NCI-H82 treated with DMSO at 0.1 percent for 48 hours (cell line): ENCODE measurements around the gene CC2D2B.
"Not testable (repeated sequence)": the region's sequence is repeated elsewhere in the genome, so short reads cannot be mapped to it uniquely, and the experiment has no call there.

Experiments
- DNase-seq: peaks from one replicate; lab custom pipeline; 2025; ENCODE audit not compliant: unreplicated experiment; lab: John Stamatoyannopoulos, UW

The CC2D2B gene, protein sequence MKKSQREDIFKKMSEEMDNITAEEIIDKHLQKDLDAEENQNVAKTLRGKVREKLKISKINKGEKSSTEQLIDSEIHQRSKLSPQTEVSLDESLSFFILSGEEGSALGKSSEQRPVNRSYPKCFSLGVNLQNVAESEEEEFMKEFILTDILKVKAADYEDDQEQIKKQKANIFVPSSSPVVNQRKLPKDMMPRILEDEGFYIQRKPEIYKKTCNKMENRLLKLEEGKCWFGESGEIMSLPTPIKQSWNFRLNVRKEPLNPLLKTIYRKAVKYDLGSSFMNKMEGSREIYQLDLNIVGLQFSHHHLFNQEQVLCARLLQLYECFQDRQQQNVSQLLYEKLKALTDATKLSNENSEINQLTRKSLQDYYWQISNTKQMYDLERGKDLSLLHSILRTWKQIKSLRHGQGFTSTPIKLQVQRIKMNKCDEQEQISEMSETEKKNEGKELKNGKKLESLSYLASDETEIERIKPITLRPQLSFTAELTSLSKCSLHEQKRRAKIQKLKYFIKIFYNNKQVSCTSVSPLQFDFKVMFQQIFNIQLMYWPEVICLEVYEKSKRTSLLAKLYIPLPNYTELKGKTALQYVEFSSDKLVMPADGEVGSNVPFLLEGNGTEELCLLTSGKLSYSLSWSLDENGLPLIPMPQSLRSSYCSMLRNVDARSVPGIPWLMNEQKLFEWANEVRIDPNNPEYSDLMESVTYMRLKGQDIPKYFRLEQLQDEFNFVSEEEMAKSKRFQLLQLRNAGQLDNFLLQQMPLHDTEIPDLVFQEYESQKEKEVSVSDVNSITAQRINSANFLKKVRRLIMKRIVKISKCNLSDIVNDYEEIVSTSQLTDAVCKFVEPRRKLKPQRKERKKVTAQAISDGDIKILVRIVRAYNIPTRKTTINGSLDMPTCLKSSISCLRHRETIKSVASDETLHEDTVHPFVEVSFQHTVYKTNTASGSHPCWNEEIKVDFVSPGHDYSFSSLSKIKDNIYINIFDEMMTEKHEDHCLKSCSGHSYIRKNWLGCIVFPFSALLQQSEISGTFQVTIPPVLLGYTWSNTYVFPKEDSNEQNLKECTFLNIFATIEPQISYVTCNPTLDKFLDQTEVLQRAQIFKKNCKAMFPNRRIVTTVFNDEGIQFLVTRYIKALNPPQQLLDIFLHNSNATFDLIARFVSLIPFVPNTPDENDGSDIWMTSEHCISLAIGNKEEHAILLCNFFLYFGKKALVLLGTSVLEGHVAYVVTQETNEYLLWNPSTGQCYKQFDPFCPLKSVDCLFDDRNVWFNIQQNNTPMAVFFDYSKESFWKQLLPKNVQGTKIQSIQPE (N-terminal part only)

GRCh38 chr10:95907456-95908253 is at the start of gene CC2D2B:
Gene CC2D2B, plus strand, starts transcription at chr10:95907975. Its CDS starts 3,349 bp downstream, at chr10:95911324.
- peak; percentile 60 for DNase-seq

- DNase-seq: no peak
These were observed 47.4 kb upstream of the CC2D2B start for GRCh38 chr10:95860166-95860940.

DNA sequence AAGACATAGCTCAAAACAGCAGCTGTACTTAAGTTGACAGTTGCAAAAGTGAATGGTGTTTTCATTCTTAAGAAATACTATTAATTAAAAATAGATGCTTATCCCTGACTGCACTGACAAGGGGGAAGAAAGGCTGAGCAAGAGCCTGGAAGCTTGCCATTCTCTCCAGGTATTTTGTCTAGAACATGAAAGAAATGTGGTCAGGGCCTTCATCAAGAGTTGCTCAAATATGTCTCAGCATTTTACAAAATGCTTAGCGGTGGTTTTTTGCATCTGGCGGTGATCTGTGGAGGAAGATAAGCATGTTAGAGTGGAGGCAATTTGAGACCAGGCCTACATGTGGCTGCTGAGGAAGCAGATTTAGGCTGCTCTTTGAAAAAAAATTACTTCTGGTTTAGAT is 46.4 kb upstream of the CC2D2B start:
- DNase-seq: no peak

GRCh38 chr10:95864906-95865813 is 42.6 kb upstream of the CC2D2B start:
- no peak for DNase-seq

DNA sequence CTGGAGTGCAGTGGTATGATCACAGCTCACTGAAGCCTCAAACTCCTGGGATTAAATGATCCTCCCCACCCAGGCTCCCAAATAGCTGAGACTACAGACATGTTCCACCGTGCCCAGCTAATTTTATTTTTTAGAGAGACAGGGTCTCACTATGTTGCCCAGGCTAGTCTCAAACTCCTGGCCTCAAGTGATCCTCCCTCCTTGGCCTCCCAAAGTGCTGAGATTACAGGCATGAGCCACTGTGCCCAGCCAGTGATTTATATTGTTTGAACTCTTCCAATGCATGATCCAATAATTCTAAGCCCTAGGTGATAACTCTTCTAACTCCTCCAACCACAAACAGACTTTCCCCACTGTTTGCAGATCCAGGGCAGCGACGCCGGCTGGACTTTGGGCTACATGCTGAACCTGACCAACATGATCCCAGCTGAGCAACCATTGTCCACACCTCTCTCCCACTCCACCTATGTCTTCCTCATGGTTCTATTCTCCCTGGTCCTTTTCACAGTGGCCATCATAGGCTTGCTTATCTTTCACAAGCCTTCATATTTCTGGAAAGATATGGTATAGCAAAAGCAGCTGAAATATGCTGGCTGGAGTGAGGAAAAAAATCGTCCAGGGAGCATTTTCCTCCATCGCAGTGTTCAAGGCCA is 41.8 kb upstream of the CC2D2B start:
- no peak for DNase-seq

DNA sequence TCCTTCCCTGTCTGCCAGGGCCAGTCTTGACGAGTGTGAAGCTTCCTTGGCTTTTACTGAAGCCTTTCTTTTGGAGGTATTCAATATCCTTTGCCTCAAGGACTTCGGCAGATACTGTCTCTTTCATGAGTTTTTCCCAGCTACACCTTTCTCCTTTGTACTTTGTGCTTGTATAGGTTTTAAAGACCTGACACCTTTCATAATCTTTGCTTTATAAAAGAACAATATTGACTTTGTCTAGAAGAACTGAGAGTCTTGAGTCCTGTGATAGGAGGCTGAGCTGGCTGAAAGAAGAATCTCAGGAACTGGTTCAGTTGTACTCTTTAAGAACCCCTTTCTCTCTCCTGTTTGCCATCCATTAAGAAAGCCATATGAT is 41.3 kb upstream of the CC2D2B start:
- no peak for DNase-seq

- no peak for DNase-seq
These were observed 39.9 kb upstream of the CC2D2B start for GRCh38 chr10:95867866-95868265.

DNA sequence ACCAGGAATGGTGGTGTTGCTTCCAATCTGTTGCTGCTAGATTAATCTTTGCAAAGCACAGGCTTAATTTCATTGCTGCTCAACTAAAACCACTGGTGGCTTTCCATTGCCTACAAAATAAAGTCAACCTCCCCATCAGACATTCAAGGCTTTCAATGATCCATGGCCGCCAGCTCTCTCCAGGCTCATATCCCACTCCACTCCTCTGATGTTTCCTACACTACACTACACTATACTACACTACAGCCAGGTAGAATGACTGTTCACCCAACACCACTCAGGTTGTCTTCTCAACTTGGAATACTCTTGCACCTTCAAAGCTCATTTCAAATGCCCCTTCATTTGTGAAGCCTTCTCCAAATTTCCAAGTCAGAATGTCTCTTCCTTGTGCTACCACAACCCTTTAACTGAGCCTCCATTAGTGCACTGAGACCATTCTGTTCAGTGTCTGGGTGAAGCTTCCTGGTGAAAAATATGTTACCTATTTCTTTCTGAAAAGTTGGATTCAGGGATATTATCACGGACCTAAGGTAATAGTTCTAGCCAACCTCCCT is 35.5 kb upstream of the CC2D2B start:
- DNase-seq: no peak

DNA sequence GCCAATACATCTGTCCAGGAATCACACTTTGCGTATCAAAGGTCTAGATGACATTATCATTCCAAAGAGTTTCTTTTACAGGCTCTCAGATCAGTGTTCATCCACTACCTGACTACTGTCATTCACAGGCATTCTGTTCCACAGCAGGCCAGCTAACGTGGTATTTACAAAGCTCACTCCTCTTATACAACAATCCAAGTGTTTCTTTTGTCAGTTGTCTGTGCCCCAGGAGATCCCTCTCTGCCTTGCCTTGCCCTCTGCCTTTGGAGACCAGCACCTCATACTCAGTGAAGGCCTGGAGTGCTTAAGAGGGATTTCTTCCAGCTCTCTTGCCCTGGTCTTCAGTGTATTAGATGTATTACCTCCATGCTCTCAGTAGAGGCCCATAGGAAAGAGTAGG is 34.6 kb upstream of the CC2D2B start:
- DNase-seq: no peak

- DNase-seq: no peak
These were observed 34.1 kb upstream of the CC2D2B start for GRCh38 chr10:95873651-95874050.

DNA sequence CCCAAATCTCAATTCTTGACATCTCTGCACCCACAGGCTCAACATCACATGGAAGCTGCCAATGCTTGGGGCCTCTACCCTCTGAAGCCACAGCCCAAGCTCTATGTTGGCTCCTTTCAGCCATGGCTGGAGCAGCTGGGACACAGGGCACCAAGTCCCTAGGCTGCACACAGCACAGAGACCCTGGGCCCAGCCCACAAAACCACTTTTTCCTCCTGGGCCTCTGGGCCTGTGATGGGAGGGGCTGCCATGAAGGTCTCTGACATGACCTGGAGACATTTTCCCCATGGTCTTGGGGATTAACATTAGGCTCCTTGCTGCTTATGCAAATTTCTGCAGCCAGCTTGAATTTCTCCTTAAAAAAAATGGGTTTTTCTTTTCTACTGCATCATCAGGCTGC is 33.0 kb upstream of the CC2D2B start:
- DNase-seq: not testable (repeated sequence)

DNA sequence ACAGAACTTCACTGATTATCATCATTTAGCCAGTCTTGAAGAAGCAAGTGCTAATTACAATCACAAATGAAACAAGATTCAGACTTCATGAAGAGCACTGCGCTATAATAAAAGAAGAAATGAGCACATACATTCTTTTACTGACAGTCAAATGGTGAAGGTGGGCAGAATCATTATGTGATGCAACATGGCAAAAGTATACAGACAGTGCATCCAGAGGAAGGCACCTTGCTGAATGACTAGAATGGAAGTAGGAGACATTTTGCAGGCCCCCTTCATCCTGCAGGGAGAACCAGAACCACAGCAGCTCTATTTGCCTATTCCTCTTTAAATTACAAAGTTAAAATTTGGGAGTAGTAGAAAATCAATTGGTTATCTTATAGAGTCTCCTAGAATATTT is 31.0 kb upstream of the CC2D2B start:
- no peak for DNase-seq

GRCh38 chr10:95877881-95878280 is 29.9 kb upstream of the CC2D2B start:
- no peak for DNase-seq

GRCh38 chr10:95880704-95881103 is 27.1 kb upstream of the CC2D2B start:
- no peak for DNase-seq

DNA sequence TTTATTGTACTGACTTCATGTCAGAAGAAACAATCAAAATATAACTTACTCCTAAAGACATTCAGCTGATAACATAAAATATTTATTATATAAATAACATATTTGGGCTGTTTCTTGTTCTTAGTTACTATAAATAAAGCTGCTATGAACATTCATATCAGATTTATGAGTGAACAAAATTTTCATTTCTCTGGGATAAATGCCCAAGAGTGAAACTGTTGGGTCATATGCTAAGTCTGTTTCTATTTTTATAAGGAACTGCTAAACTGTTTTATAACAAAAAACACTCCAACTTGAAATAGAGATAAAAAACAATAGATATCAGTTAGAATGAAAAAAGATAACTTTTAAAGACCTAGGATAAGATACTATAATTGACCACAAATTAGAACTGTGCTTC is 26.5 kb upstream of the CC2D2B start:
- DNase-seq: no peak

DNA sequence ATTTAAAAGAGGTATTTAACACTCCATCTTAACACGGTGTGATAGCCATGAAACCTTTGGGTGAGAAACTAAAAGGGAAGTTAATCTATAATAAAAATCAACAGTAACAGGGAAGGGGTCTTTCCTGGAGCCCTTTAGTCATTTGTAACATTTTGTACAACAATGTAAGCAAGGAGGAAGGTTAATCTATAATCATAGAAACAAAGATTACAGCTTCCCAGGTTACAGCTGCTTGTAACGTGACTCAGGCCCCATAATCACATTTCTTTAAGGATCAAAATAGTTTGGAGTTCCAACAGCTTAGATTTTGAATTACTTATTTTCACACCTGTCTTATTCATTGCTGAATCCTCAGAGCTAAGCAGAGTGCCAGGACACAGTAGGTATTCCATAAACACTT is 17.9 kb upstream of the CC2D2B start:
- DNase-seq: no peak

DNA sequence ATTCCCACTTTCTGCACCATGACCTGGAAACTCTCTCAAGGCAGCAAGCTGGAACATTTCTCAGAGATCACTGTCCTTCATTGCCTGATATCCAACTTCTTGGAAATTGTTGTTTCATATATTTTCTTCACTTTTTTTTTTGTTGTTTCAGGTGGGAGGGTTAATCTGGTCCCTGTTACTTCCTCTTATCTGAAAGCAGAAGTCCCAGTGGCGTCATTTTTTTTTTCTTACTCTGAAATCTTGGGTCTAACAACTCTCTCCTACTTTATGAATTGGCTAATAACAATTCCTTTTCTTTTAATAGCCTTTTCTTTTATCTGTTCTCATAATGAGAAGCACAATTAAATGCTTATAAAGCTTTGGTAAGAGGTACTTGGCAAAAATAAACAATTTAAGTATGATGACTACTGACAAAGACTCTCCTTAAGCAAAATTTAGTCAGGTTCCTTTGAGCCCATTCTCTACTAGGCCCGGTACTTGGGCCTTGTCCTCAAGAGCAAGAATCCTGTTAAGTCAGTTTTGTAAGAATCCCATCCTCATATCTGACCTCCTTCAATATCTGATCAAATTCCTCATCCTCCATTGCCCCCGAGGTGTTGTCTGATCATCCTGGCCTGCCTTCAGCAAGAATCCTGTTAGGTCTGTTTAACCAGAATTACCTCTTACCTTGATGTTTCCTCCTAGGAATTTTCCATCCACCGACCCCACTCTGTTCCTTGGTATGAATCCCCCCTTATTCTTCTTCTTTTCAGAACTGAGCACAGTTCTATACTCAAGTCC is 11.5 kb upstream of the CC2D2B start:
- no peak for DNase-seq
